NCI-H774 (cell line): Measurements from ENCODE around the gene DNMT3B.
A peak's percentile ranks its signal among the peaks of the same experiment; 100 is the strongest.

ENCODE experiments used
- DNase-seq: peaks from one replicate; lab custom pipeline; 2025; lab: John Stamatoyannopoulos, UW

The DNMT3B gene

GRCh38 chr20:32823737-32824588 lies 61.8 kb downstream of the DNMT3B start:
- DNase-seq: no peak

- peak; percentile 28 for DNase-seq
Measured at GRCh38 chr20:32828029-32828680, 66.0 kb downstream of the DNMT3B start.

- no peak for DNase-seq
Measured at GRCh38 chr20:32829311-32830005, 67.3 kb downstream of the DNMT3B start.

- DNase-seq: no peak
Measured at GRCh38 chr20:32830437-32830836, 68.3 kb downstream of the DNMT3B start.

GRCh38 chr20:32831982-32832381 lies 69.8 kb downstream of the DNMT3B start:
- DNase-seq: no peak

- DNase-seq: no peak
Measured at GRCh38 chr20:32832664-32833063, 70.5 kb downstream of the DNMT3B start.

GRCh38 chr20:32834972-32835371 lies 72.8 kb downstream of the DNMT3B start:
- DNase-seq: no peak

GRCh38 chr20:32837157-32837556 lies 75.0 kb downstream of the DNMT3B start:
- no peak for DNase-seq

- DNase-seq: no peak
Measured at GRCh38 chr20:32839227-32839981, 77.2 kb downstream of the DNMT3B start.

GRCh38 chr20:32839982-32840285 lies 77.7 kb downstream of the DNMT3B start:
- DNase-seq: no peak

GRCh38 chr20:32841174-32841573 lies 79.0 kb downstream of the DNMT3B start:
- DNase-seq: no peak

GRCh38 chr20:32841632-32842031 lies 79.4 kb downstream of the DNMT3B start:
- no peak for DNase-seq

GRCh38 chr20:32842688-32843524 lies 80.7 kb downstream of the DNMT3B start:
- DNase-seq: no peak

- no peak for DNase-seq
Measured at GRCh38 chr20:32845786-32846185, 83.6 kb downstream of the DNMT3B start.

GRCh38 chr20:32846852-32847251 lies 84.7 kb downstream of the DNMT3B start:
- no peak for DNase-seq

- no peak for DNase-seq
Measured at GRCh38 chr20:32847964-32848363, 85.8 kb downstream of the DNMT3B start.

GRCh38 chr20:32848846-32849245 lies 86.7 kb downstream of the DNMT3B start:
- DNase-seq: no peak

- no peak for DNase-seq
Measured at GRCh38 chr20:32849577-32849976, 87.4 kb downstream of the DNMT3B start.

- no peak for DNase-seq
Measured at GRCh38 chr20:32855387-32855786, 93.2 kb downstream of the DNMT3B start.

- no peak for DNase-seq
Measured at GRCh38 chr20:32858189-32858588, 96.0 kb downstream of the DNMT3B start.
